A172 (cell line): ENCODE measurements around the gene KHDC1L. TPM values are rescaled to one million over a fixed set of nuclear protein-coding genes. Genes with fewer than 3 reads are reported as not detected.
"Not testable (repeated sequence)": the region's sequence is repeated elsewhere in the genome, so short reads cannot be mapped to it uniquely, and the experiment has no call there.

Experiments
- DNase-seq: peaks from one replicate; pipeline ENCODE4 v3.0.0-alpha.2; 2015; ENCODE audit warnings: low spot score
- total RNA-seq: library from RNA; depleted of rRNA; stranded (reverse); fragments of >200 nt; shearing (Covaris generic); gene quantifications from 2 replicates; pipeline ENCODE4 v1.2.3, GENCODE V29; 2014; rRNA removed

KHDC1L gene
- total RNA-seq, 1 experiment from 2014 or later = not detected

- no peak for DNase-seq
These were observed 18.0 kb downstream of the KHDC1L start for GRCh38 chr6:73207221-73207837.

GRCh38 chr6:73204252-73204651 lies 21.0 kb downstream of the KHDC1L start:
- no peak for DNase-seq

GRCh38 chr6:73203098-73203497 lies 22.2 kb downstream of the KHDC1L start:
- DNase-seq = no peak

GRCh38 chr6:73200735-73201134 lies 24.6 kb downstream of the KHDC1L start:
- DNase-seq = peak; percentile 64

GRCh38 chr6:73200247-73200646 lies 25.0 kb downstream of the KHDC1L start:
- no peak for DNase-seq

- DNase-seq = no peak
These were observed 30.6 kb downstream of the KHDC1L start for GRCh38 chr6:73194744-73195143.

GRCh38 chr6:73193302-73193701 lies 32.0 kb downstream of the KHDC1L start:
- not testable (repeated sequence) for DNase-seq

GRCh38 chr6:73182021-73182607 lies 43.2 kb downstream of the KHDC1L start:
- no peak for DNase-seq

- DNase-seq = peak; percentile 75
These were observed 44.3 kb downstream of the KHDC1L start for GRCh38 chr6:73180763-73181619.

- no peak for DNase-seq
These were observed 45.1 kb downstream of the KHDC1L start for GRCh38 chr6:73180076-73180738.

GRCh38 chr6:73177221-73177944 lies 47.9 kb downstream of the KHDC1L start:
- DNase-seq = no peak

GRCh38 chr6:73176057-73176456 lies 49.2 kb downstream of the KHDC1L start:
- DNase-seq = no peak

GRCh38 chr6:73174646-73175045 lies 50.6 kb downstream of the KHDC1L start:
- no peak for DNase-seq

Other genes starting within 250 kb of the KHDC1L start
- 6.4 and 8.5 TPM in 2 replicates for gene KHDC1, start 37.7 kb upstream of the KHDC1L start, total RNA-seq
- not detected in 2 replicates for gene DPPA5, start 128.8 kb upstream of the KHDC1L start, total RNA-seq
- gene KHDC3L, start 137.2 kb upstream of the KHDC1L start, total RNA-seq = not detected in 2 replicates
- not detected in 2 replicates for gene OOEP, start 144.4 kb upstream of the KHDC1L start, total RNA-seq
- gene DDX43, start 169.3 kb upstream of the KHDC1L start, total RNA-seq = not detected in 2 replicates
- gene CGAS, start 226.8 kb upstream of the KHDC1L start, total RNA-seq = not detected in 2 replicates
- gene MTO1, start 236.2 kb upstream of the KHDC1L start, total RNA-seq = 25.7 and 26.7 TPM in 2 replicates